ENCODE measurements around the gene TXNDC16.
"Not testable (repeated sequence)": the region's sequence is repeated elsewhere in the genome, so short reads cannot be mapped to it uniquely, and the experiment has no call there.

Gene TXNDC16

GRCh38 chr14:52552063-52552988 is at the start of gene TXNDC16, which contains the start of gene GPR137C:
Gene TXNDC16 (minus strand): TSS chr14:52552505. CDS start chr14:52543557, 8,948 bp downstream.
Gene GPR137C (plus strand): TSS chr14:52552836. CDS start chr14:52553148, 312 bp downstream.
- DNase-seq, result peak; percentile 100

GRCh38 chr14:52599974-52600373 is 47.7 kb upstream of the TXNDC16 start:
- DNase-seq, result no peak

- no peak for DNase-seq
Measured at GRCh38 chr14:52598568-52598967, 46.3 kb upstream of the TXNDC16 start.

- no peak for DNase-seq
Measured at GRCh38 chr14:52596861-52597260, 44.6 kb upstream of the TXNDC16 start.

- no peak for DNase-seq
Measured at GRCh38 chr14:52596320-52596719, 44.0 kb upstream of the TXNDC16 start.

- no peak for DNase-seq
Measured at GRCh38 chr14:52590318-52590717, 38.0 kb upstream of the TXNDC16 start.

- no peak for DNase-seq
Measured at GRCh38 chr14:52589646-52590045, 37.3 kb upstream of the TXNDC16 start.

GRCh38 chr14:52583544-52583943 is 31.2 kb upstream of the TXNDC16 start:
- DNase-seq, result no peak

GRCh38 chr14:52575858-52576257 is 23.6 kb upstream of the TXNDC16 start:
- no peak for DNase-seq

- DNase-seq, result not testable (repeated sequence)
Measured at GRCh38 chr14:52568454-52568853, 16.1 kb upstream of the TXNDC16 start.

GRCh38 chr14:52563120-52563519 is 10.8 kb upstream of the TXNDC16 start:
- no peak for DNase-seq

- no peak for DNase-seq
Measured at GRCh38 chr14:52558688-52559087, 6.4 kb upstream of the TXNDC16 start.

- peak; percentile 93 for DNase-seq
Measured at GRCh38 chr14:52553671-52554575, 1.6 kb upstream of the TXNDC16 start.

- DNase-seq, result peak; percentile 54
Measured at GRCh38 chr14:52553002-52553670, 831 bp upstream of the TXNDC16 start.

GRCh38 chr14:52551696-52552062 is 626 bp downstream of the TXNDC16 start:
- DNase-seq, result peak; percentile 19

- no peak for DNase-seq
Measured at GRCh38 chr14:52551205-52551604, 1.1 kb downstream of the TXNDC16 start.

- no peak for DNase-seq
Measured at GRCh38 chr14:52550661-52551060, 1.6 kb downstream of the TXNDC16 start.

- DNase-seq, result no peak
Measured at GRCh38 chr14:52547526-52547925, 4.8 kb downstream of the TXNDC16 start.

GRCh38 chr14:52547027-52547426 is 5.3 kb downstream of the TXNDC16 start:
- DNase-seq, result no peak

- no peak for DNase-seq
Measured at GRCh38 chr14:52546318-52546670, 6.0 kb downstream of the TXNDC16 start.

- DNase-seq, result no peak
Measured at GRCh38 chr14:52545584-52546317, 6.6 kb downstream of the TXNDC16 start.

GRCh38 chr14:52538623-52539022 is 13.7 kb downstream of the TXNDC16 start:
- no peak for DNase-seq

Measured in CD4-positive, alpha-beta T cell treated with Interleukin-6 for 4 hours (primary cell).